Hypothalamus (tissue), 51 donors: ENCODE data around the gene FAM111B.
"Not testable (repeated sequence)": the region's sequence is repeated elsewhere in the genome, so short reads cannot be mapped to it uniquely, and the experiment has no call there.

ENCODE experiments used
- DNase-seq, 51 donors: peaks; one replicate each; lab custom pipeline; 2025; lab: John Stamatoyannopoulos, UW

Gene FAM111B, protein sequence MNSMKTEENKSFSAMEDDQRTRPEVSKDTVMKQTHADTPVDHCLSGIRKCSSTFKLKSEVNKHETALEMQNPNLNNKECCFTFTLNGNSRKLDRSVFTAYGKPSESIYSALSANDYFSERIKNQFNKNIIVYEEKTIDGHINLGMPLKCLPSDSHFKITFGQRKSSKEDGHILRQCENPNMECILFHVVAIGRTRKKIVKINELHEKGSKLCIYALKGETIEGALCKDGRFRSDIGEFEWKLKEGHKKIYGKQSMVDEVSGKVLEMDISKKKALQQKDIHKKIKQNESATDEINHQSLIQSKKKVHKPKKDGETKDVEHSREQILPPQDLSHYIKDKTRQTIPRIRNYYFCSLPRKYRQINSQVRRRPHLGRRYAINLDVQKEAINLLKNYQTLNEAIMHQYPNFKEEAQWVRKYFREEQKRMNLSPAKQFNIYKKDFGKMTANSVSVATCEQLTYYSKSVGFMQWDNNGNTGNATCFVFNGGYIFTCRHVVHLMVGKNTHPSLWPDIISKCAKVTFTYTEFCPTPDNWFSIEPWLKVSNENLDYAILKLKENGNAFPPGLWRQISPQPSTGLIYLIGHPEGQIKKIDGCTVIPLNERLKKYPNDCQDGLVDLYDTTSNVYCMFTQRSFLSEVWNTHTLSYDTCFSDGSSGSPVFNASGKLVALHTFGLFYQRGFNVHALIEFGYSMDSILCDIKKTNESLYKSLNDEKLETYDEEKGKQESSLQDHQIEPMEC

DNA sequence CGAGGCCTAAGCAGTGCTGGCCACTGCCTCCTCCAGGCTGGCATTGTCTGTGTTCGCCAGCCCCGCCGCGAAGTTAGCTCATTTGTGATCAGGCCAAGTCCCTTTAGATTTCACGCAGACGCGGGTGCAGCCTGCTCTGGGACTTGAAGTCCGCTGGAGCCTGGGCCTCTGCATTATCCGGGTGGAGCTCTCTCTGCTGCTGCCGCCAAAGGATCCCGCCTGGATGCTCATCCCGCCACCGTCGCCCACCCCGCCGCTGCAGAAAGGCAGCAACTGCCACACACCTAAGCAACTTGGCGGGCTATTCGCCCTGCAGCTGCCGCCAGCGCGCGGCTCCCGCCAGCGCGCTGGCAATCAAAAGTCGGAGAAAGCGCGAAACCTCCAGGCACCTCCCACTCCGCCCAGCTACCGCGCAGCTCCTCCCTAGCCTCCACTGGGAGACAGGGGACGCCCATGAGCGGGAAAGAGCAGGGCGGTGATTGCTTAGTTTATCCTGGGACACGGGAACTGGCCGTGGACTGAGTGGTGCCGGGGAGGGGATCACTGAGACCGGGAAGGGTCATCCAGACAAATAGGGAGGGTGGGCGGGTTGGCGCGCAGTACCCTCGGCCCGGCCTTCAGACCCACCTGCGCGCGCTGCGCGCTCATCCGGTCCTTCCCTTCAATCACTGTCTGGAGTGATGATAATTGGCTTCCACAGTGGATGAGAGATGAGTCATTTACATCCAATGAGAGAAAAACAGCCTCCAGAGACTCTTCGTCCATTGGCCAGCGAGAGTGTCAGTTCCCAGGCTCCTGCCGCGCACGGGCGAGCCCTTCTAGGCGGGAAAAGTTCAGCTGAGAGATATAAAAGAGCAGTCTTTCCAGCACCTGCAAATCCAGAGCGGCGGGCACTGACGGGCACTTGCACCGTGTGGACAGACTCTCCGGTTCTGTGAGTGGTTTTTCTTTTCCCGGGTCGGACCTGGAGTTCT, at the start of gene FAM111B:
FAM111B (plus strand) TSS at position 875 of the 974 bp plus-strand sequence. CDS start 2,389 bp downstream, outside the sequence.
- peak in 50 of 51 donors; percentile 5 to 84 (median 56) for DNase-seq

DNA sequence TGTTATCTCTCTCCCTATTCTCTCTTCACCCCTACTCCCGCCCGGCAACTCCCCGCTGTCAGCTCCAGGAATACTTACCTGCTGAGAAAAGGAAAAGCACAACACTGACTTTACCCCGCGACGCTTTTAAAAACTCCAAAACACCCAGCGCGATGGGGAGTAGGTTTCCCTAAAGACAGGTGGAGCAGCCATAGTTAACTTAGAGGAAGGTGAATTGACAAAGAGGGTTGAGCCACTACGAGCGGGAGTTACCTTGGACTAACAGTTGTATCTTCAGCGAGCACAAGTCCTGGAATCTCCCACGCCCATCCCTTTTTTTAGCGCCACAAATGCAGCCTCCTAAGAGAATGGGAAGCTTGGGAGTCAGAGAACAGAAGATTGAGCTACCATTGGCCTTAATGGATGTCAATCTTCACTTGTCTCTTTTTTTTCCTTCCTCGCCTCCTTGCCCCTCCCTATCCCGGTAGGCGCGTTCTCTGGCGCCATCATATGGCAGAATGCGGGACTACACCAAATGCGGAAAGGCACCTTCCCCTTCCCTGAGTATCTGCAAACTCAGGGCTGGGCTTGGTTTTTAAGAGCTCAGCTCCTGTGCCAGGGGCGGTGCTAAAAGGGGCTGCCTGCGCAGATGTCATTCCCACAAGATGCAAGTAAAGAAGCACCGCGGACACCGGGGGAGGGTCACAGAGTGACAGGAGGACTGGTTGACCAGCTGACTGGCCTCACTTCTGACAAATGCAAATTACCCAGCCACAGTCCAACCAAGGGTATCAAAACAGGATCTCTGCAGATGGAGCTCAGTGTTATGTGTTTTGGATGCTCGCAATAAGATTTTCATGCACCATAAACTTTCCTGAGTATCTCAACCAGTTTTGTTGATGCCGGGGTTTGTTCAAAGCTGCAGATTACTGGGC, 48.7 kb upstream of the FAM111B start:
- peak in 44 of 51 donors; percentile 2 to 69 (median 32) for DNase-seq

DNA sequence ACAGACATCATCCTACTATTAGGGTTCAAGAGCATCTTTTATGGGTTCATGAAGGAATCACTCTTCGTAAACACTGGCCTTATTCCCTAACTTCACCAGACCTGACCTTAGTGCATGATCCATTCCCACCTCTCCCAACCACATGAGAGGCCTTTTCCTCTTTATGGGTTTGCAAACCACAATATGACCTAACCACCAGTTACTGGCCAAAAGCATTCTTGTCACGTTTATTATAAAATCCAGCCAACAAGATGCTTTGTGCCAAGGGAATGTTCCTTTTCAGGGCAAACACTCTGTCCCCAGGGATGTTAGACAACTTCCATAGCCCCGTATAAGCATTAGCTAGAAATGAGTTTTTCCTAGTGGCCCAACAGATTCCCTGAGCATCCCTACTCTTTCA, 46.9 kb upstream of the FAM111B start:
- DNase-seq: not testable (repeated sequence)

DNA sequence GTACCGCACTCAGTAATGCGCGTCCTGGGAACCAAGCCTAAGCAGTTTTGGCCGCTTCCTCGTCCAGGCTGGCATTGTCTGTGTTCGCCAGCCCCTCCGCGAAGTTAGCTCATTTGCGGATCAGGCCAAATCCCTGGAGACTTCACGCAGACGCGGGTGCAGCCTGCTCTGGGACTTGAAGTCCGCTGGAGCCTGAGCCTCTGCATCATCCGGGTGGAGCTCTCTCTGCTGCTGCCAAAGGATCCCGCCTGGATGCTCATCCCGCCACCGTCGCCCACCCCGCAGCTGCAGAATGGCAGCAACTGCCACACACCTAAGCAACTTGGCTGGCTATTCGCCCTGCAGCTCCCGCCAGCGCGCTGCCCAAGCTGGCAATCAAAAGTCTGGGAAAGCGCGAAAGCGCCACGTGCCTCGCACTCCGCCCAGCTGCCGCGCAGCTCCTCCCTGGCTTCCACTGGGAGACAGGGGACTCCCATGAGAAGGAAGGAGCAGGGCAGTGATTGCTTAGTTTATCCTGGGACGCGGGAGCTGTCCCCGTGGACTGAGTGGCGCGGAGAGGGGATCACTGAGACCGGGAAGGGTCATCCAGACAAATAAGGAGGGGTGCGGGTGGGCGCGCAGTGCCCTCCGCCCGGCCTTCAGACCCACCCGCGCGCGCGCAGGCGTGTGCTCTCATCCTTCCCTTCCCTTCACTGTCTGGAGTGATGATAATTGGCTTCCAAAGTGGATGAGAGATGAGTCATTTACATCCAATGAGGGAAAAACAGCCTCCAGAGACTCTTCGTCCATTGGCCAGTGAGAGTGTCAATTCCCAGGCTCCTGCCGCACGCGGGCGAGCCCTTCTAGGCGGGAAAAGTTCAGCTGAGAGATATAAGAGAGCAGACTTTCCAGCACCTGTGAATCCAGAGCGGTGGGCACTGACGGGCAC, 44.2 kb upstream of the FAM111B start:
- no peak for DNase-seq

DNA sequence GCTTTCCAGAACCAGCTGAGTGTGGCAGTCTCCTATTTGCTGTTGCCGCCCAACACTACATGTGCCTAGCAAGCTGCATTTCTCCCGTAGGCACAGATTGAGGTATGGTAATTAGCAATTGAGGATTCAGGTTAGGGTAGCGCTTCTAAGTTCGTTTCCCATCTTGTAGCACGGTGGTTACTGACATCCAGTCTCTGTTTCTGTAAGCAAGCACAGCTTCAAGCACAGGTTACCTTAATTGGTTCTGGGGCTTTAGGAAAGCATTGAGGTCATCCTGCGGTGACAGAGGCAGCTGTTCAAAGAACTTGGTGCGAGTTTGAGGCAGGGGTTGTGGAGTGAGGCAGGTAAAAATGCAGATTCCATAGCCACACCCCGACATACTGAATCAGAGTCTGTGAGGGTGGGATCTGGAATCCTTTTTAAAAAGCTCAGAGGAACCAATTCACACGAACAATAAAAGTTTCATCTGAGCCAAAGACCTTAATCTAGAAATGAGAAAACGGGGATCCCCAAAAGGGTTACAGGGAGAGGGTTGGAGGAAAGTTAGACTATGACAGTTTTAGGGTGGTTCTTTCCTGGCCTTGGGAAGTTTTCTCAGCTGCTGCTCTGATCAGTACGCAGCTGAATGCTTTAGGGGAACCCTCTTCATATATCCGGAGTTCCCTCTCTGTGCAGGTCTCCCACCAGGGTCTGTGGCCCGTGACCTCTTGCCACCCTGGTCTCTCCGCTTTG, 42.9 kb upstream of the FAM111B start:
- not testable (repeated sequence) for DNase-seq

DNA sequence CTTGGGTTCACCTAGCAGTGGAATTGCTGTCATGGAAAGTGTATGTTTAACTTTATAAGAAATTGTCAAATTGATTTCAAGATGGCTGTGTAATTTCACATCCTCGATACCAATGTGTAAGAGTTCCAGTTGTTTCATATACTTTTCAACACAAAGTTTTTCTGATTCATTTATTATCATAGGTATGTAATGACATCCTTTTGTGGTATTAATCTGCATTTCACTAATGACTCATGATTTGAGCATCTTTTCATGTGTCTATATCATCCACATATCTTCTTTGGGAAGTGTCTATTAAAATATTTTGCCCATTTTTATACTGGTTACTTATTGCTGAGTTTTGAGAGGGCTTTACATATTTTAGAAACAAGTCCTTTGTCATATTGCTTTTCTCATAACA, 38.0 kb upstream of the FAM111B start:
- no peak for DNase-seq

DNA sequence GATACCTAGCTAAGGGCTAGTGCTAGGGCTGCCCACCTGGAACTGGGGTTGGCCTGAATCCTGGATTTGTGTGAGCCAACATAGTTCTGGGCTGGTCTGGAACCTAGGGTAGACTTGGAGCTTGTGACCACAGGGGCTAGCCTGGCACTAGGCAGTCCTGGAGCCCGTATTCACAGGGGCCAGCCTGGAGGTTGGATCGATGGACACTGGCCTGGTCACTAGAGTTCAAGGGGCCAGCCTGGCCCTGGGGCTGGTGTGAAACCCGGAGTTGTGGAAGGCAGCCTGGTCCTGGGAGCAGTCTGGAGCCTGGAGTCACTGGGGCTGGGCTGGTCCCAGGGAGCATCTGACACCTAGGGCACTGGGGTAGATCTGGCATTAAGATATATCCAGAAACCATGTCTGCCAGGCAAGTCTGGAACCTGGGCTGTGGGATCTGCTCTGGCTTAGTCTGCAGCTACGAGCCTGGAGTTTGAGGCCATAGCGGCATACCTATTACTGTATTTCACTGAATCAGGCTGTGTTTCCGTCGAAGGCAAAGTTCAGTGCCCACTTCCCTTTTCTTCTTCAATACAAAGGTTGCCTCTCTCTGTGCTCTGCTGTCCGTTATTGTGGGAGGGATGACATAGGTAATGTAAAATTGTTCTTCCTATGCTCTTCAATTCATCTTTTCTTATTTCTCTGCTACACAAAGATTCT, 30.0 kb upstream of the FAM111B start:
- no peak for DNase-seq

DNA sequence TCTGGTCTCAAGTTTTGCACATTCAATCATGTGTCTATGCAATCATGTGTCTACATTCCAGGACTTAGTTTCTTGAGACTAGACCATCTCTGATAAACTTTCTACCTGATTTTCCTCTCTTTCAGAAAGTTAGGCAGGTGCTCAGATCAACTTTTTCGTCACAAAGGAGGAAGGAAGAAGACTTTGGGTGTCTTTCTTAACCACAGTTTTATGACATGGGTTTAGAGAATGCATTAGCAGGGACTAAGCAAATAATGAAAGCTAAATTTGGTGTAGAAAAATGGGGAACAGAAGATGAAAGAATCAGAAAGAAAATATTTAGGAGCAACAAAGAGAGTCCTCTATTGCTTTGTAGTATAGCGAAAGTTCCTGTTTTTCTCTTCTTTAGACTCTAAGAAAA, 28.6 kb upstream of the FAM111B start:
- no peak for DNase-seq

DNA sequence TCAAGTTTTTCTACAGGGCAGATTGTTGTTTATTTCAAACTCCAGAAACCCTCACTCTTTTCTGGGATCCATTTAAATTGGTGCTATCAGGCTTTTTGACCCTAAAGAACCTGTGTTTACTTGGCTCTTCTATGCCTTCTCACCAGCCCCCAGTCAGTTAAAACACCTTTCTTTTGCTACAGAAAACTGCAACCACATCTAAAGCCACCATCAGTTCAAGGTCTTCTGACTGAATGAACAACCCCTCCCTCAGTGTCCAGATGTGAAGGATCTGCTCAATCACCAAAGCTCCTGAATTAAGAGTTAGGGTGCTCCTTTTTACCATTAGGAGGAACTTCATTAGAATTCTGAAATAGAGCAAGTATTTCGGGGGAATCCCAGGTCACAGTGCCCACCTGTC, 28.0 kb upstream of the FAM111B start:
- no peak for DNase-seq

DNA sequence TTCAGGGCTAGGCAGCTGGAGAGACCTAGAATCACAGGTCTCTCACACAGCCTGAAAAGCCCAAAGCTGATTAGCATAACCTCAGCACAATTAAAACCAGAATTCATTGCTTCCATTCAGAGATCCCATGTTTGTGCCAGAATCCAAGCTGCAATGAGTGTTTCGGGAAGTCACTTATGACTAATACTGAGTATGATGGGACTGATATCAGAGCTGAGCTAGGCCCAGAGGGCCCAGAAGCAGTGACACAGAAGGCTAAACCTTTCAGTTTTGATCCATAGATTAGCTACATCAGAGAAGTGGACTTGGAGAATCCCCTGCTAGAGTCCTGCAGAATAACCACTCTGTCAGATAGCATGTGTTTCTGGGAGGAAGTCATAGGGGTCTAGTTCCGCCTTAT, 26.6 kb upstream of the FAM111B start:
- DNase-seq: not testable (repeated sequence)

DNA sequence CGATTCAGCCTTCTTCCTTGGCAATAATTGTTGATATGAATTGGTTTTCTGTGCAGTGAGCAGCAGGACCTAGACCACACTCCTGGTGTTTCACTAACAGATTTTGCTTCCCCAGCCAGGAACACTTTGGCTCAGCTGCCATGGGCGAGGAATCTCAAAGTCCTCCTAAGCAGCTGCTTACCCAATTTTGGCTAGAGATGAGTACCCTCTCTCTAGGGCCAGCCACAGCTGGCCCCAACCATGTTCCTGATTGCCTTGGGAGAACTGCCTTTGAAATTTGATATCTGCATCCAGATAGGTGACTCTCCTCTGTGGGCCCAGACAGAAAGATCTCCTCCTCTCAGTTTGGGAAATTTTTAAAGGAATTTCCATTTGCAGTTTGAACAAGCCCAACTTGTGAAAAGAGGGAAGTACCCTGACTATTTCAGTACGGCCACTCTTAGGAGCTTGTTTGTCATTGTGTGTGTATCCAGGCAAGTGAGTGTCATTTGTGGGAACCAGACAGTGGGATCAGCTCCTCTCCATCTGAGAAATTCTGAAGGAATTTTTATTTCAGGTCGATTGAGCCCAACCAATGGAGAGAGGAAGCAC, 25.5 kb upstream of the FAM111B start:
- DNase-seq: not testable (repeated sequence)

DNA sequence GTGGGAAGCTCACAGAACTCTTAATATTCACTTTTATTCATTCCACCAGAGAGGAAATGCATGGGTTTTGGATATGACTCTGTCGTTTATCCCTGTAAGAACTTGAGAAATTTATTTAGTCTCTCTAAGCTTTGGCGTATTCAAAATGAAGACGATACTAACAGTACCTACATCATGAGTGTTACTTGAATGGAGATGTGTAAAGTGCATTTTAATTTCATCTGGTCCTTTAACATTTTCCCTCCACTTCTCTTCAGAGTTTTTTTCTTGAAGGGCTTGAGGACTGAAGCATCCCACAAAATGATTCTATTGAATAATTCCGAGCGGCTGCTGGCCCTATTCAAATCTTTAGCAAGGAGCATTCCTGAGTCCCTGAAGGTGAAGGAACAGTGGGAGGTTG, 21.0 kb upstream of the FAM111B start, which contains the start of gene GLYATL1B:
GLYATL1B (plus strand) TSS at position 301 of the 400 bp plus-strand sequence; CDS start at position 301, 0 bp downstream.
- DNase-seq: not testable (repeated sequence)

DNA sequence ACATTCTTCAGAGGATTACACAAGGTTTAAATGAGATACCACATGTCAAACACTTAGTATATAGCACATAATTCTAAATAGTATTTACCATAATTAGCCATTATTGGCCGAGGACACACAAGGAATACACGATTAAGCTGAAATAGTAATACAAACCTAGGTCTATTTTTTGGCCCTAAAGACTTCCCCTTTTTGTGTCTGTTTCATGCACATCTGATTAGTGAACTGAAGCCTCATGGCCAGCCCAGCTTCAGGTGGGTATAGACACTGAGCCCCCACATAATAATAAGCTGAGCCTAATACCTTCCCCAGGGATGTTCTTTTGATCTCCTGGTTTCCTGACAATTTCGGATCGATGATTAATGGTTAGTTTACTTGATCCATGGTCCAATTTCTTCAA, 18.9 kb upstream of the FAM111B start:
- no peak for DNase-seq

DNA sequence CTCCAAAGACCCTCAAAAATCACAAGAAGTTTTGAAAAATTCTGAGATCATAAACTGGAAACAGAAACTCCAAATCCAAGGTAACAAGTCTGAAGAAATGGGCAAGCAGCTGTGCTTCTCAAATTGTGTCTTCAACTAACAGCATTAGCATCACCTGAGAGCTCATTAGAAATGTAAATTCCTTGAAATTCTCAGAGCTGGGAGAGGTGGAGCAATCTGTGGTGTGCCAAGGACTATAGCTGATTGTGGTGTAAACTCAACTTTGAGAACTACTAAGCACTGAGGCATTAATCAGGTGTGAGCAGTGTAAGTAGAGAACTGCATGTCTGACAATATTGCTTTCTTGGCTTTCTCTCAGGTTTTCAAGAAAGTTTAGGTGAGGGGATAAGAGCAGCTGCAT, 13.5 kb upstream of the FAM111B start:
- not testable (repeated sequence) for DNase-seq

DNA sequence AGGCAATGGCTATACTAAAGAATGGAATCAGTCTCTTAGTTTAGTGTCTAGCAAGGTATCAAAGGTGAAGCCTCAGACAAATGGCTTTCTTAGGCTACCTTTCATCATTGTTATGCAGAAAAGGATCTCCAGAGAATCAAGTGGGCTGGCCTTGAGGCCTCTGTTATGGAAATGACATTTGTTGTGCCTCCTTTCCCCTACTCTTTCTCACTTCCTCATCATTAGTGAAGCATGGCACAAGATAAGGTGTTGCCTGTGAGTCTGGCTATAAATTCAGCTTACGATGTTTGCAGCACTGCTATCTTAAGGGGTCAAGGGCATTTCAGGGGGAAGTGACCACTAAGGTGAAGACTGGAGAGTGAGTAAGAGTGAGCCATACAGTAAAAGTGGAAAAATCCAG, 11.8 kb upstream of the FAM111B start:
- not testable (repeated sequence) for DNase-seq

DNA sequence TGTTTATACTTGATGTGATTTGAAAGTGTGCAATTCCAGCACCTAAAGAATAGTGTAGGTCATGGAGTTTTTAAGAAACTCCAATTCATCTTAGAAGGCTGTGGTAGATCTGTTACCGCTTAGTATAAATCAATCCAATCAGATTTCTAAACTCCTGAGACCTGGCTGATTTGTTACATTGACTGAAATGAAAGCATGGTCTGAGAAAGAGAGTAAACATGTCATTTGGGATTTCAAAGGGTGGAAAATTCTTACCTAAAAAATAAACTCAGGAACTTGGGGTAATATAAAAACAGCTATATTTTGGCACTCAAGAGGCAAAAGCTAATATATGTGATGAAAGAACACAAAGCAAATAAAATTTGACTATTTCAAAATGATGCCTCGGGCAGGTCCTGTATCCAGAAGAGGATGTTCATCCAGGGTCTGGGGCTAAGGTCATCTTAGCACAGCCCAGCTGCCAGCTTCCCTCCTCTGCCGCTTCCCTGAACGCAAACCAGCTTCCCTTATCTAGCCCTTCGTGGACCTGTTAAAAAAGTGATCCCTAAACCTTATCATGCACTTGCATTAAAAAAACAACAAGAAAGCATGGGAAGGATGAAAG, 11.0 kb upstream of the FAM111B start:
- not testable (repeated sequence) for DNase-seq
